ENCODE data around the gene ZNF451. TPM values are rescaled to one million over a fixed set of nuclear protein-coding genes. Genes with fewer than 3 reads are reported as not detected.

ZNF451 gene
- total RNA-seq, 1 experiment from 2014 or later: 68.7 TPM

- DNase-seq: no peak
- Mint-ChIP-seq H3K36me3 (ENCODE audit: insufficient read depth, unreplicated experiment) (peaks cover 5% of the 10 kb centered on the region), H3K27ac (ENCODE audit: unreplicated experiment) (no peak overlapping the region), H3K27me3 (ENCODE audit: unreplicated experiment) (no peaks in the 10 kb centered on the region), H3K9me3 (ENCODE audit: low read depth, unreplicated experiment) (no peaks in the 10 kb centered on the region), H3K4me1 (ENCODE audit: low read depth, unreplicated experiment) (peaks cover 6% of the 10 kb centered on the region), H3K4me3 (ENCODE audit: low read depth, unreplicated experiment) (no peak overlapping the region)
- CTCF ChIA-PET: no interaction called here
- TF ChIP-seq CTCF (IDR thresholded peaks at IDR 0.05; ENCODE audit: unreplicated experiment): no peak
- no TSS peak for BruUV-seq (replicated peaks)
- intact Hi-C loops (cut with micrococcal nuclease; ENCODE audit: unreplicated experiment): no loop called here
These were observed 126.5 kb downstream of the ZNF451 start for GRCh38 chr6:57216235-57217101.

GRCh38 chr6:57217270-57217669 lies 127.3 kb downstream of the ZNF451 start:
- CTCF ChIA-PET: no interaction called here
- H3K4me3 Mint-ChIP-seq (ENCODE audit: low read depth, unreplicated experiment): no peak overlapping the region
- no peak for TF ChIP-seq CTCF (IDR thresholded peaks at IDR 0.05; ENCODE audit: unreplicated experiment)
- H3K27me3 Mint-ChIP-seq (ENCODE audit: unreplicated experiment): no peaks in the 10 kb centered on the region
- intact Hi-C loops (cut with micrococcal nuclease; ENCODE audit: unreplicated experiment): no loop called here
- H3K36me3 Mint-ChIP-seq (ENCODE audit: insufficient read depth, unreplicated experiment): peaks cover 13% of the 10 kb centered on the region
- H3K27ac Mint-ChIP-seq (ENCODE audit: unreplicated experiment): no peak overlapping the region
- peaks cover 6% of the 10 kb centered on the region for H3K4me1 Mint-ChIP-seq (ENCODE audit: low read depth, unreplicated experiment)
- H3K9me3 Mint-ChIP-seq (ENCODE audit: low read depth, unreplicated experiment): no peaks in the 10 kb centered on the region
- no TSS peak for BruUV-seq (replicated peaks)
- DNase-seq: no peak

Other genes starting within 250 kb of the ZNF451 start
- 1.3 and 1.8 TPM in 2 replicates for gene BEND6, start 135.1 kb upstream of the ZNF451 start, total RNA-seq (2022)
- gene KIAA1586, start 43.5 kb upstream of the ZNF451 start, total RNA-seq (2022): 11.2 and 12.6 TPM in 2 replicates
- gene BAG2, start 82.1 kb downstream of the ZNF451 start, total RNA-seq (2022): 9.6 and 12.1 TPM in 2 replicates
- 10.9 and 11.0 TPM in 2 replicates for gene RAB23, start 132.1 kb downstream of the ZNF451 start, total RNA-seq (2022)
- gene PRIM2, start 227.4 kb downstream of the ZNF451 start, total RNA-seq (2022): 31.8 and 32.3 TPM in 2 replicates

Measured in Calu3 (cell line).